Fibroblast of villous mesenchyme (primary cell): ENCODE measurements around the gene TMA7B. TPM values are rescaled to one million over a fixed set of nuclear protein-coding genes. Genes with fewer than 3 reads are reported as not detected.

Source experiments
- DNase-seq: peaks from one replicate; pipeline ENCODE4 v3.0.0-alpha.2; 2010; ENCODE audit warnings: low read depth
- H3K4me3 ChIP-seq: 2 replicates; pipeline ENCODE4 v1.5.1; 2011; ENCODE audit warnings: low read depth, mild to moderate bottlenecking, low read length
- CTCF ChIP-seq: IDR thresholded peaks from 2 replicates; pipeline ENCODE4 v1.5.1; 2012; ENCODE audit warnings: low read depth, mild to moderate bottlenecking, low read length; ENCODE audit not compliant: insufficient read depth
- total RNA-seq: library from RNA; depleted of rRNA; stranded (reverse); fragments of >200 nt; gene quantifications from 2 replicates; pipeline ENCODE4 v1.2.3, GENCODE V29; 2012

Gene TMA7B
- total RNA-seq, 1 donor: not detected

DNA sequence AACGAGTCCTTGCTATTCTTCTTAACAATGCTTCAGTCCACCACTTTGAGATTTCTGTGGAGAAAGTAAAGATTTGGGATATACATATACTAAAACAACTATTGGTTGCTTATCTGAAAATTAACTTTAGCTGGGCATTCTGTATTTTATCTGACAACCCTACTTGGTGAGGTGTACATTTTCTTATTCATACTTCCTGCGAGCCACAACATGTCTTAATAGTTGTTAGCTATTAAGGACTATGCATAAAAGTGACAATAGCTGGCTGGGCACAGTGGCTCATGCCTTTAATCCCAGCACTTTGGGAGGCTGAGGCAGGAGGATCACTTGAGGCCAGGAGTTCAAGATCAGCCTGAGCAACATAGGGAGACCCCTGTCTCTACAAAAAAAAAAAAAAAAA lies 28.0 kb upstream of the TMA7B start:
- TF ChIP-seq CTCF: no peak
- DNase-seq: no peak
- no peak overlapping the region for H3K4me3 ChIP-seq

DNA sequence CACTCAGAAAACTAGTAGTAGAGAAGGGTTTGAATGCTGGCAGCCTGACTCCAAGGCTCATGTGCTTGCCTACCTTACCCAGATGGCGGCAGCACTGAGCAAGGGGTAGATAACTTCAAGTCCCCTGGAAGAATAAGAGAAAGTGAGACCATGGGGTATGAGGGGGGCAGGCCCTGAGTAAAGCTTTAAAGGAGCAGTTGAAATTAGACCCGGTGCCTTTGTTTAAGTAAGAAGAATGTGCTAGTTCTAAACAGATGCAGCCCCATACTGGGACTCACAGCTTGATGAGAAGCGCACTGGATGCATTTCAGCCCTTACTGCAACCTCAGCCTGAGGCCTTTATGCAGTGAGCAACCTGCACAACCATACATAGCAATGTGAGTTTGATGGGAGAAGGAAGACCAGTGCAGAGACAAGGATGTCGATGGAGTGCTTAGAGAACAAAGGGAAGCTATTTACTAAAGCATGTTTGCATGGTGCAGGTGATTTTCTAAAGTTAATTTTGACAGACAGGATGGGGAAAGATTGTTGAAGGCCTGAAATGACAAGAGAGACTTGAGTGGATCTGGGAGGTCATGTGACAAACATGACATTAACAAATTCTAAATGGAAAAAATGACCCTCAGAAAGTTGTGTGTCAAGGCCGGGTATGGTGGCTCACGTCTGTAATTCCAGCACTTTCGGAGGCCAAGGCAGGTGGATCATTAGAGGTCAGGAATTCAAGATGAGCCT lies 27.1 kb upstream of the TMA7B start:
- DNase-seq: peak; percentile 25
- TF ChIP-seq CTCF: peak; percentile 78
- H3K4me3 ChIP-seq: no peak overlapping the region

GRCh38 chr22:39933741-39934140 lies 26.5 kb upstream of the TMA7B start:
- no peak for TF ChIP-seq CTCF

DNA sequence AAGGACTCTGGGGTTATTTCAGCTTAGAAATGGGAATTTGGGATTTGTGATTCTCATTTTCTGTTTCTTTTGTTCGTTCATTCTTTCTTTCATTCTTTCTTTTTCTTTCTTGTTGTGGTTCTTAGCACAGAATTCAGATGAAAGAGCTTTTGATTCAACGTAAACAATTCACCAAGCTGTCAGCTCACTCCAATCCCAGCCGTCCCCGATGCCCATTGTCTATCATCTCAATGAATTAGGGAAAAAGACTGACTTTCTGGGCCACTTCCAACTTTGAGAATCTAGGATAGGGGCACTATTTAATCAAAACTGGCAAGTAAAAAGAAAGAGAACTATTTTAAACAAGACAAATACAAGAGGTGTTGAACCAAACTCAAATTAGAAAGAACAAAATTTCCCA lies 25.1 kb upstream of the TMA7B start:
- DNase-seq: no peak
- H3K4me3 ChIP-seq: no peak overlapping the region
- TF ChIP-seq CTCF: no peak

More at GRCh38 chr22:39933741-39934140, 26.5 kb upstream of the TMA7B start:
- no peak overlapping the region for H3K4me3 ChIP-seq
- no peak for DNase-seq

- no peak for TF ChIP-seq CTCF
- no peak for DNase-seq
- no peak overlapping the region for H3K4me3 ChIP-seq
Observed at GRCh38 chr22:39935612-39936011, 24.6 kb upstream of the TMA7B start.

DNA sequence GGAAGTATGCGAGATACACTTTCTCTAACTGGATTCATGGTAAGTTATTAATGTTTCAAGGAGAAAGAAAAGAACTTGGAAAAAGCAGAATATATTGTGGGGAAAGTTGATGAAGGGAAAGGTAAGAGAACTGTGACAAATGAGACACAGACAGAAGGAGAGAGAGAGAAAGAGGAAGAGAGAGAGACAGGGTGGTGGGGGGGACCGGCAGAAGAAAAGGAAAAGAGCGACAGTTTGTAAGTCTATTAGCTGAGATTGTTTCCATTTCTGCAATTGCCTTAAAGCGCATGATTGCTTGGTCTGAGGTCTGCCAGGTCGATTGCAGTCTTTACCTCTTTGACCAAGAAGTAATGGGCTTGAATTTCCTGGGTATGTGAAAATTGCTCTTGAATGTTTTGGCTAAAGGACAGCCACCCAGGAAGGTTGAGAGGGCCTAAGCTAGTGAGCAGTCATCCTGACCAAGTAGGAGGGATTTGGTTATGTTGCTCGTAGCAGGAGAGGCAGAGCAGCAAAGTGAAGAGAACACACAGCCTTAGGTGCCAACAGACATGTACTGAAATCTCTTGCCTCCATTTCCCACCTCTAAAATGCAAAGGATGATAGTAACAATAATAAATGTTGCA lies 23.6 kb upstream of the TMA7B start:
- TF ChIP-seq CTCF: no peak
- no peak overlapping the region for H3K4me3 ChIP-seq
- no peak for DNase-seq

- no peak for DNase-seq
- no peak for TF ChIP-seq CTCF
- H3K4me3 ChIP-seq: no peak overlapping the region
Observed at GRCh38 chr22:39937906-39938305, 22.3 kb upstream of the TMA7B start.
